DND-41 (cell line): ENCODE results near the gene CASP7.
"Not testable (repeated sequence)": the region's sequence is repeated elsewhere in the genome, so short reads cannot be mapped to it uniquely, and the experiment has no call there.

ENCODE experiments used
- ATAC-seq: fragments of 200-7000 bp; cut with Tn5 transposase; 3 replicates; pipeline ENCODE4 v1.9.1; 2021; ENCODE audit warnings: low read depth; ENCODE audit not compliant: insufficient read depth
- DNase-seq: peaks from one replicate; pipeline ENCODE4 v3.0.0-alpha.2; 2020
- H2AFZ ChIP-seq: 2 replicates; pipeline ENCODE4 v1.6.0; 2012; ENCODE audit warnings: low read depth, low read length
- H3K27ac ChIP-seq: 2 replicates; pipeline ENCODE4 v1.5.1; 2012; ENCODE audit warnings: low read length, inconsistent platforms
- H3K27me3 ChIP-seq: fragments of 200-600 bp; sonication (generic); 2 replicates; pipeline ENCODE4 v1.6.0; 2012; ENCODE audit warnings: low read length, mild to moderate bottlenecking, inconsistent platforms; ENCODE audit not compliant: insufficient read depth, poor library complexity
- H3K36me3 ChIP-seq: 2 replicates; pipeline ENCODE4 v1.5.1; 2012; ENCODE audit warnings: low read length, inconsistent platforms; ENCODE audit not compliant: insufficient read depth
- H3K4me1 ChIP-seq: 2 replicates; pipeline ENCODE4 v1.5.1; 2012; ENCODE audit warnings: mild to moderate bottlenecking, low read length; ENCODE audit not compliant: insufficient read depth
- H3K4me2 ChIP-seq: 2 replicates; pipeline ENCODE4 v1.6.0; 2012; ENCODE audit warnings: mild to moderate bottlenecking, moderate library complexity, low read length, inconsistent platforms; ENCODE audit not compliant: insufficient read depth
- H3K4me3 ChIP-seq, 2 experiments: fragments of 200-600 bp in 1 of 2; shearing (Covaris generic) in 1 of 2; 2 replicates each; pipeline ENCODE4 v1.5.1; 2012 to 2016; ENCODE audit warnings: inconsistent platforms in 2 of 2, low read length in 2 of 2, mild to moderate bottlenecking in 2 of 2, low read depth in 1 of 2, moderate library complexity in 1 of 2
- H3K79me2 ChIP-seq: 2 replicates; pipeline ENCODE4 v1.6.0; 2012; ENCODE audit warnings: low read length, inconsistent platforms; ENCODE audit not compliant: insufficient read depth
- H3K9ac ChIP-seq: 2 replicates; pipeline ENCODE4 v1.6.0; 2012; ENCODE audit warnings: low read depth, mild to moderate bottlenecking, inconsistent platforms, low read length, moderate library complexity
- H3K9me3 ChIP-seq: 2 replicates; pipeline ENCODE4 v1.5.1; 2012; ENCODE audit warnings: low read length, moderate library complexity, mild to moderate bottlenecking, inconsistent platforms; ENCODE audit not compliant: insufficient read depth, severe bottlenecking
- H4K20me1 ChIP-seq: 2 replicates; pipeline ENCODE4 v1.6.0; 2012; ENCODE audit warnings: low read length; ENCODE audit not compliant: insufficient read depth
- CTCF ChIP-seq: IDR thresholded peaks from 2 replicates; pipeline ENCODE4 v1.5.1; 2012; ENCODE audit warnings: borderline replicate concordance, low read length, moderate library complexity, mild to moderate bottlenecking; ENCODE audit not compliant: poor library complexity, severe bottlenecking; ENCODE audit errors: extremely low read depth
- EZH2 ChIP-seq: IDR thresholded peaks from 3 replicates; pipeline ENCODE4 v1.6.1; 2012; ENCODE audit warnings: borderline replicate concordance, low read depth, mild to moderate bottlenecking, moderate library complexity, low read length, inconsistent platforms; ENCODE audit not compliant: severe bottlenecking

CASP7 gene

GRCh38 chr10:113648478-113648877 is 31.2 kb upstream of the CASP7 start:
- no peak for DNase-seq
- Histone ChIP-seq H4K20me1 (no peaks in the 10 kb centered on the region), H3K9me3 (no peaks in the 10 kb centered on the region), H3K9ac (no peak overlapping the region), H3K27me3 (peaks cover 8% of the 10 kb centered on the region), H3K36me3 (no peaks in the 10 kb centered on the region), H3K79me2 (no peaks in the 10 kb centered on the region), H3K27ac (no peak overlapping the region), H3K4me2 (no peak overlapping the region), H2AFZ (no peak overlapping the region), H3K4me1 (no peaks in the 10 kb centered on the region), H3K4me3 (no peak overlapping the region)
- TF ChIP-seq EZH2 (no peak), CTCF (no peak)
- ATAC-seq, result no peak

- Histone ChIP-seq H3K27ac (no peak overlapping the region), H3K9ac (no peak overlapping the region), H2AFZ (no peak overlapping the region), H3K27me3 (peaks cover 2% of the 10 kb centered on the region), H3K9me3 (no peaks in the 10 kb centered on the region), H3K4me1 (no peaks in the 10 kb centered on the region), H3K4me3 (no peak overlapping the region), H3K79me2 (no peaks in the 10 kb centered on the region), H4K20me1 (no peaks in the 10 kb centered on the region), H3K4me2 (no peak overlapping the region), H3K36me3 (no peaks in the 10 kb centered on the region)
- ATAC-seq, result no peak
- TF ChIP-seq CTCF (no peak), EZH2 (no peak)
- DNase-seq, result no peak
Measured at GRCh38 chr10:113650172-113650571, 29.5 kb upstream of the CASP7 start.

GRCh38 chr10:113651021-113651420 is 28.7 kb upstream of the CASP7 start:
- DNase-seq, result no peak
- Histone ChIP-seq H3K36me3 (no peaks in the 10 kb centered on the region), H3K4me2 (no peak overlapping the region), H3K9me3 (no peaks in the 10 kb centered on the region), H3K9ac (no peak overlapping the region), H2AFZ (no peak overlapping the region), H3K27me3 (peaks cover 2% of the 10 kb centered on the region), H3K4me1 (no peaks in the 10 kb centered on the region), H3K27ac (no peak overlapping the region), H4K20me1 (no peaks in the 10 kb centered on the region), H3K79me2 (no peaks in the 10 kb centered on the region), H3K4me3 (no peak overlapping the region)
- TF ChIP-seq CTCF (no peak), EZH2 (no peak)
- ATAC-seq, result no peak

GRCh38 chr10:113651898-113652297 is 27.8 kb upstream of the CASP7 start:
- Histone ChIP-seq H4K20me1 (no peaks in the 10 kb centered on the region), H3K27me3 (peaks cover 2% of the 10 kb centered on the region), H3K4me2 (no peak overlapping the region), H3K27ac (no peak overlapping the region), H3K9ac (no peak overlapping the region), H3K36me3 (no peaks in the 10 kb centered on the region), H3K79me2 (no peaks in the 10 kb centered on the region), H3K4me1 (no peaks in the 10 kb centered on the region), H3K9me3 (no peaks in the 10 kb centered on the region), H3K4me3 (no peak overlapping the region), H2AFZ (no peak overlapping the region)
- DNase-seq (no peak), ATAC-seq (no peak)
- TF ChIP-seq CTCF (no peak), EZH2 (no peak)

- H3K4me2 ChIP-seq, H3K27me3 ChIP-seq, H2AFZ ChIP-seq, DNase-seq, H3K9me3 ChIP-seq, H4K20me1 ChIP-seq, H3K9ac ChIP-seq, H3K79me2 ChIP-seq, ATAC-seq, H3K36me3 ChIP-seq, H3K4me1 ChIP-seq, H3K4me3 ChIP-seq, H3K27ac ChIP-seq: not testable (repeated sequence)
Measured at GRCh38 chr10:113652456-113652855, 27.3 kb upstream of the CASP7 start.
